Mononuclear cell (primary cell): ENCODE results near the gene GAS2L1. TPM values are rescaled to one million over a fixed set of nuclear protein-coding genes. Genes with fewer than 3 reads are reported as not detected.

Experiments used
- H3K27me3 ChIP-seq: 2 replicates; pipeline ENCODE4 v1.6.0; 2011; ENCODE audit warnings: low read length, control low read depth; ENCODE audit not compliant: insufficient read depth
- H3K4me1 ChIP-seq: 2 replicates; pipeline ENCODE4 v1.5.1; 2011; ENCODE audit warnings: mild to moderate bottlenecking, low read length, control low read depth; ENCODE audit not compliant: insufficient read depth
- H3K4me3 ChIP-seq: 2 replicates; pipeline ENCODE4 v1.5.1; 2011; ENCODE audit warnings: mild to moderate bottlenecking, low read length, moderate library complexity
- H3K9me3 ChIP-seq: 2 replicates; pipeline ENCODE4 v1.5.1; 2011; ENCODE audit warnings: low read depth, mild to moderate bottlenecking, control low read depth, low read length
- total RNA-seq: library from RNA; depleted of rRNA; stranded (reverse); fragments of >200 nt; gene quantifications from one replicate; pipeline ENCODE4 v1.2.3, GENCODE V29; 2012

GAS2L1 gene
- total RNA-seq, 1 donor = 7.9 TPM

- Histone ChIP-seq H3K27me3 (no peaks in the 10 kb centered on the region), H3K4me1 (peaks cover 46% of the 10 kb centered on the region), H3K9me3 (no peaks in the 10 kb centered on the region), H3K4me3 (peak overlapping the region; percentile 95)
These were observed 37.2 kb upstream of the GAS2L1 start for GRCh38 chr22:29269230-29269604.

- Histone ChIP-seq H3K27me3 (no peaks in the 10 kb centered on the region), H3K9me3 (no peaks in the 10 kb centered on the region), H3K4me1 (peaks cover 46% of the 10 kb centered on the region), H3K4me3 (peak overlapping the region; percentile 95)
These were observed 36.5 kb upstream of the GAS2L1 start for GRCh38 chr22:29269731-29270474.

- no peak overlapping the region for H3K4me3 ChIP-seq
- H3K4me1 ChIP-seq = peaks cover 46% of the 10 kb centered on the region
- no peaks in the 10 kb centered on the region for H3K27me3 ChIP-seq
- H3K9me3 ChIP-seq = no peaks in the 10 kb centered on the region
These were observed 35.8 kb upstream of the GAS2L1 start for GRCh38 chr22:29270475-29271271.

GRCh38 chr22:29272624-29273023 is 33.8 kb upstream of the GAS2L1 start:
- H3K4me1 ChIP-seq = peaks cover 39% of the 10 kb centered on the region
- H3K4me3 ChIP-seq = no peak overlapping the region

GRCh38 chr22:29275167-29275566 is 31.3 kb upstream of the GAS2L1 start:
- Histone ChIP-seq H3K4me1 (peaks cover 25% of the 10 kb centered on the region), H3K9me3 (no peaks in the 10 kb centered on the region), H3K27me3 (no peaks in the 10 kb centered on the region), H3K4me3 (no peak overlapping the region)

More at GRCh38 chr22:29272624-29273023, 33.8 kb upstream of the GAS2L1 start:
- Histone ChIP-seq H3K27me3 (no peaks in the 10 kb centered on the region), H3K9me3 (no peaks in the 10 kb centered on the region)

GRCh38 chr22:29275819-29276565 is 30.5 kb upstream of the GAS2L1 start:
- H3K4me1 ChIP-seq = peaks cover 18% of the 10 kb centered on the region
- no peak overlapping the region for H3K4me3 ChIP-seq
- H3K9me3 ChIP-seq = no peaks in the 10 kb centered on the region
- H3K27me3 ChIP-seq = no peaks in the 10 kb centered on the region

GRCh38 chr22:29277927-29278326 is 28.5 kb upstream of the GAS2L1 start:
- Histone ChIP-seq H3K9me3 (no peaks in the 10 kb centered on the region), H3K4me3 (no peak overlapping the region), H3K4me1 (peaks cover 6% of the 10 kb centered on the region), H3K27me3 (no peaks in the 10 kb centered on the region)

GRCh38 chr22:29284196-29284595 is 22.3 kb upstream of the GAS2L1 start:
- H3K9me3 ChIP-seq = no peaks in the 10 kb centered on the region
- no peaks in the 10 kb centered on the region for H3K27me3 ChIP-seq
- H3K4me3 ChIP-seq = no peak overlapping the region
- no peaks in the 10 kb centered on the region for H3K4me1 ChIP-seq

- H3K4me1 ChIP-seq = no peaks in the 10 kb centered on the region
- no peaks in the 10 kb centered on the region for H3K27me3 ChIP-seq
- H3K9me3 ChIP-seq = no peaks in the 10 kb centered on the region
- no peak overlapping the region for H3K4me3 ChIP-seq
These were observed 17.6 kb upstream of the GAS2L1 start for GRCh38 chr22:29288837-29289236.

- Histone ChIP-seq H3K4me1 (no peaks in the 10 kb centered on the region), H3K27me3 (no peaks in the 10 kb centered on the region), H3K9me3 (no peaks in the 10 kb centered on the region), H3K4me3 (no peak overlapping the region)
These were observed 16.4 kb upstream of the GAS2L1 start for GRCh38 chr22:29290061-29290460.

- H3K9me3 ChIP-seq = no peaks in the 10 kb centered on the region
- H3K27me3 ChIP-seq = no peaks in the 10 kb centered on the region
- H3K4me3 ChIP-seq = no peak overlapping the region
- H3K4me1 ChIP-seq = no peaks in the 10 kb centered on the region
These were observed 15.2 kb upstream of the GAS2L1 start for GRCh38 chr22:29291215-29291614.

GRCh38 chr22:29292379-29292778 is 14.1 kb upstream of the GAS2L1 start:
- H3K9me3 ChIP-seq = no peaks in the 10 kb centered on the region
- H3K4me3 ChIP-seq = no peak overlapping the region
- H3K27me3 ChIP-seq = no peaks in the 10 kb centered on the region
- no peaks in the 10 kb centered on the region for H3K4me1 ChIP-seq

- Histone ChIP-seq H3K9me3 (no peaks in the 10 kb centered on the region), H3K27me3 (no peaks in the 10 kb centered on the region), H3K4me3 (no peak overlapping the region), H3K4me1 (peaks cover 7% of the 10 kb centered on the region)
These were observed 7.8 kb upstream of the GAS2L1 start for GRCh38 chr22:29298641-29299040.

GRCh38 chr22:29299136-29299900 is 7.1 kb upstream of the GAS2L1 start:
- H3K9me3 ChIP-seq = no peaks in the 10 kb centered on the region
- H3K27me3 ChIP-seq = no peaks in the 10 kb centered on the region
- peaks cover 7% of the 10 kb centered on the region for H3K4me1 ChIP-seq
- H3K4me3 ChIP-seq = no peak overlapping the region

- H3K4me1 ChIP-seq = peaks cover 7% of the 10 kb centered on the region
- H3K4me3 ChIP-seq = no peak overlapping the region
These were observed 6.0 kb upstream of the GAS2L1 start for GRCh38 chr22:29300467-29300806.

More at GRCh38 chr22:29300467-29300806, 6.0 kb upstream of the GAS2L1 start:
- H3K27me3 ChIP-seq = peaks cover 3% of the 10 kb centered on the region
- H3K9me3 ChIP-seq = no peaks in the 10 kb centered on the region
